GM12878 (cell line): ENCODE data around the gene JMJD4. TPM values are rescaled to one million over a fixed set of nuclear protein-coding genes. Genes with fewer than 3 reads are reported as not detected.

Source experiments
- BHLHE40 ChIP-seq, 2 experiments: fragments of 450-650 bp in 1 of 2; IDR thresholded peaks; 2 replicates each; pipeline ENCODE4 v1.6.1; 2011 to 2017; ENCODE audit warnings: low read depth in 2 of 2, borderline replicate concordance in 1 of 2, improper control_type of control experiment in 1 of 2, low read length in 1 of 2, mild to moderate bottlenecking in 1 of 2
- CHD1 ChIP-seq: IDR thresholded peaks from 2 replicates; pipeline ENCODE4 v1.6.1; 2012; ENCODE audit warnings: low read depth, low read length, improper control_type of control experiment
- CHD2 ChIP-seq: IDR thresholded peaks from 2 replicates; pipeline ENCODE4 v1.6.1; 2011; ENCODE audit warnings: low read depth, low read length, improper control_type of control experiment, borderline replicate concordance
- CUX1 ChIP-seq: IDR thresholded peaks from 2 replicates; pipeline ENCODE4 v1.6.1; 2012; ENCODE audit warnings: improper control_type of control experiment, low read depth, low read length; ENCODE audit not compliant: insufficient replicate concordance
- E4F1 ChIP-seq: fragments of 450-650 bp; IDR thresholded peaks from 2 replicates; pipeline ENCODE4 v1.6.1; 2018; ENCODE audit warnings: borderline replicate concordance, mild to moderate bottlenecking; ENCODE audit not compliant: partially characterized antibody
- KAT2A ChIP-seq: conservative IDR thresholded peaks from 2 replicates; pipeline ENCODE4 v1.6.1; 2011; ENCODE audit warnings: low read depth, low read length; ENCODE audit not compliant: control insufficient read depth
- MXI1 ChIP-seq: fragments of 150-350 bp; IDR thresholded peaks from 2 replicates; pipeline ENCODE4 v1.6.1; 2011; ENCODE audit warnings: low read depth, mild to moderate bottlenecking, inconsistent platforms, low read length, improper control_type of control experiment
- NR2C2 ChIP-seq: IDR thresholded peaks from 2 replicates; pipeline ENCODE4 v1.6.1; 2011; ENCODE audit warnings: borderline replicate concordance, low read depth; ENCODE audit not compliant: control insufficient read depth, insufficient read length
- PBX3 ChIP-seq: IDR thresholded peaks from 2 replicates; pipeline ENCODE4 v1.6.1; 2011; ENCODE audit warnings: mild to moderate bottlenecking, low read depth, low read length, moderate library complexity; ENCODE audit not compliant: insufficient replicate concordance
- RBBP5 ChIP-seq: fragments of 200-600 bp; sonication (generic); conservative IDR thresholded peaks from 2 replicates; pipeline ENCODE4 v1.6.1; 2016
- RFX5 ChIP-seq: IDR thresholded peaks from 2 replicates; pipeline ENCODE4 v1.6.1; 2011; ENCODE audit warnings: low read depth, low read length, improper control_type of control experiment
- SKIL ChIP-seq: fragments of 450-650 bp; IDR thresholded peaks from 2 replicates; pipeline ENCODE4 v1.6.1; 2017; ENCODE audit warnings: mild to moderate bottlenecking, low read depth, inconsistent platforms; ENCODE audit not compliant: poor library complexity, severe bottlenecking
- STAT1 ChIP-seq: fragments of 450-650 bp; conservative IDR thresholded peaks from 2 replicates; pipeline ENCODE4 v1.6.1; 2014; ENCODE audit warnings: antibody characterized with exemption, mild to moderate bottlenecking
- TAF1 ChIP-seq: IDR thresholded peaks from 2 replicates; pipeline ENCODE4 v1.6.1; 2011; ENCODE audit warnings: mild to moderate bottlenecking, low read depth, low read length, borderline replicate concordance
- TCF7 ChIP-seq: IDR thresholded peaks from 2 replicates; pipeline ENCODE4 v1.6.1; 2014; ENCODE audit warnings: antibody characterized with exemption, borderline replicate concordance
- USF2 ChIP-seq: IDR thresholded peaks from 2 replicates; pipeline ENCODE4 v1.6.1; 2011; ENCODE audit warnings: low read depth, low read length, improper control_type of control experiment, borderline replicate concordance
- WRNIP1 ChIP-seq: IDR thresholded peaks from 2 replicates; pipeline ENCODE4 v1.6.1; 2011; ENCODE audit warnings: low read depth, low read length, improper control_type of control experiment, borderline replicate concordance
- YBX1 ChIP-seq: fragments of 450-650 bp; IDR thresholded peaks from 2 replicates; pipeline ENCODE4 v1.6.1; 2016; ENCODE audit warnings: antibody characterized with exemption
- ZNF24 ChIP-seq: fragments of 450-650 bp; IDR thresholded peaks from 2 replicates; pipeline ENCODE4 v1.6.1; 2017; ENCODE audit warnings: antibody characterized with exemption, mild to moderate bottlenecking
- polyA plus RNA-seq, 11 experiments: library from polyadenylated mRNA; depleted of rRNA in 4 of 11; unstranded in 6 of 11; stranded (reverse) in 5 of 11; fragments of >200 nt; fragmentation: Nextera tagmentation in 4 of 11; fragmentation: Illumina TruSeq in 1 of 11; extraction: Ambion mirVana in 4 of 11; extraction: Trizol in 1 of 11; gene quantifications; 1 replicate in 1 of 11; 2 replicates in 10 of 11; pipeline versions ENCODE4 v1.2.1 to v1.2.3, GENCODE V29; 2011 to 2016; ENCODE audit warnings: inconsistent platforms in 2 of 11, missing spikeins in 2 of 11, low read depth in 1 of 11
- total RNA-seq, 4 experiments: library from RNA; depleted of rRNA in 3 of 4; stranded (reverse); fragments of >200 nt in 3 of 4; fragmentation: Illumina TruSeq in 1 of 4; extraction: Trizol in 1 of 4; gene quantifications; 2 replicates each; pipeline versions ENCODE4 v1.2.1 to v1.2.3, GENCODE V29; 2013 to 2021

JMJD4 gene
- total and polyA plus RNA-seq, 10 of the 15 experiments (the other 5 are each of a cell fraction or from before 2014, with no cell fraction given) = 0.89 to 38.3 (median 18.4) TPM

GRCh38 chr1:227758366-227758765 is 23.3 kb upstream of the JMJD4 start (continued):
- TF ChIP-seq RBBP5 (no peak), KAT2A (no peak), CHD1 (no peak), WRNIP1 (no peak), MXI1 (no peak), STAT1 (no peak), RFX5 (no peak), USF2 (no peak; the same call in 1 of the 2 replicates), NR2C2 (no peak), YBX1 (no peak), PBX3 (no peak), BHLHE40 (IDR thresholded peaks at IDR 0.05; ENCODE audit: borderline replicate concordance in 1 of 2, low read depth in 2 of 2, low read length in 1 of 2) (peak in 1 of 2 experiments; percentile 42; a peak in 1 of 4 replicates), CUX1 (no peak), E4F1 (no peak), TAF1 (no peak), TCF7 (0 out of 2 replicates have a peak, but pooled peaks have one; percentile 39), SKIL (no peak), ZNF24 (no peak), CHD2 (no peak)
